GM12878 (cell line): Measurements from ENCODE around the gene PERM1. TPM values are rescaled to one million over a fixed set of nuclear protein-coding genes. Genes with fewer than 3 reads are reported as not detected.

ENCODE experiments used
- ATAC-seq: fragments of 200-7000 bp; cut with Tn5 transposase; 3 replicates; pipeline ENCODE4 v1.9.1; 2020; ENCODE audit warnings: mild to moderate bottlenecking, moderate library complexity
- BruUV-seq: library from RNA; stranded (reverse); fragments of 400-500 nt; replicated peaks from 2 replicates; lab custom pipeline; 2021; lab: Mats Ljungman, UMichigan
- CTCF ChIA-PET: fragments of 300-600 bp; sonication (Branson Sonifier 250); formaldehyde crosslinking; extraction: SDS; loops from one replicate; lab custom pipeline; 2021; ENCODE audit warnings: inconsistent platforms; lab: Yijun Ruan, JAX
- POLR2A ChIA-PET: fragments of 350-600 bp; formaldehyde crosslinking; extraction: SDS; loops from one replicate; lab custom pipeline; 2021; ENCODE audit warnings: inconsistent platforms; lab: Charles Lee
- RAD21 ChIA-PET: fragments of 300-600 bp; sonication (Branson Sonifier 250); formaldehyde crosslinking; loops from one replicate; lab custom pipeline; 2023; ENCODE audit warnings: antibody characterized with exemption; ENCODE audit not compliant: unreplicated experiment; lab: Charles Lee
- SMC1A ChIA-PET: fragments of 300-600 bp; sonication (Branson Sonifier 250); formaldehyde crosslinking; loops from one replicate; lab custom pipeline; 2023; ENCODE audit not compliant: unreplicated experiment, uncharacterized antibody; lab: Charles Lee
- DNase-seq: peaks from one replicate; pipeline ENCODE4 v3.0.0-alpha.2; 2011; ENCODE audit warnings: low read depth, low spot score
- FAIRE-seq: peaks from 3 replicates; lab custom pipeline; 2011; peaks lifted over from hg19 to GRCh38; lab: Jason Lieb, UNC
- H2AFZ ChIP-seq: 2 replicates; pipeline ENCODE4 v1.6.0; 2011; ENCODE audit warnings: low read depth, low read length, control low read depth; ENCODE audit not compliant: control insufficient read depth
- H3K27ac ChIP-seq: 2 replicates; pipeline ENCODE4 v1.5.1; 2011; ENCODE audit warnings: control low read depth; ENCODE audit not compliant: control insufficient read depth, insufficient read depth
- H3K27me3 ChIP-seq, 2 experiments: replicated peaks in 1 of 2; 2 replicates each; pipeline versions ENCODE4 v1.6.0 to v1.6.1; 2011; ENCODE audit warnings: low read length in 1 of 2; ENCODE audit not compliant: control insufficient read depth in 2 of 2, insufficient read depth in 2 of 2
- H3K36me3 ChIP-seq, 2 experiments: 2 replicates each; pipeline ENCODE4 v1.5.1; 2011; ENCODE audit warnings: low read length in 1 of 2; ENCODE audit not compliant: control insufficient read depth in 2 of 2, insufficient read depth in 2 of 2
- H3K4me1 ChIP-seq: 2 replicates; pipeline ENCODE4 v1.6.1; 2011; ENCODE audit warnings: mild to moderate bottlenecking, low read length, moderate library complexity, mixed read lengths; ENCODE audit not compliant: control insufficient read depth, insufficient read depth
- H3K4me2 ChIP-seq: 2 replicates; pipeline ENCODE4 v1.6.0; 2011; ENCODE audit warnings: control low read depth; ENCODE audit not compliant: control insufficient read depth, insufficient read depth
- H3K4me3 ChIP-seq: fragments of 200-600 bp; sonication (generic); 2 replicates; pipeline ENCODE4 v1.5.1; 2016
- H3K79me2 ChIP-seq: 2 replicates; pipeline ENCODE4 v1.6.0; 2011; ENCODE audit warnings: low read length; ENCODE audit not compliant: control insufficient read depth, insufficient read depth
- H3K9ac ChIP-seq: 2 replicates; pipeline ENCODE4 v1.8.0; 2011; ENCODE audit warnings: low read length, control low read depth, mixed read lengths; ENCODE audit not compliant: control insufficient read depth, insufficient read depth
- H3K9me3 ChIP-seq: replicated peaks from 3 replicates; pipeline ENCODE4 v1.5.1; 2011; ENCODE audit warnings: mild to moderate bottlenecking, low read length; ENCODE audit not compliant: control insufficient read depth, insufficient read depth
- H4K20me1 ChIP-seq: 2 replicates; pipeline ENCODE4 v1.6.0; 2011; ENCODE audit not compliant: control insufficient read depth, insufficient read depth
- EED ChIP-seq: sonication (generic); IDR thresholded peaks from 2 replicates; pipeline ENCODE4 v1.6.1; 2016; ENCODE audit warnings: antibody characterized with exemption, low read depth
- EGR1 ChIP-seq, 2 experiments: IDR thresholded peaks; 1 replicate in 1 of 2; 2 replicates in 1 of 2; pipeline ENCODE4 v1.6.1; 2011 to 2012; ENCODE audit warnings: low read depth in 2 of 2, low read length in 2 of 2, borderline replicate concordance in 1 of 2, mild to moderate bottlenecking in 1 of 2, moderate library complexity in 1 of 2
- MYB ChIP-seq: fragments of 150-350 bp; IDR thresholded peaks from 2 replicates; pipeline ENCODE4 v1.6.1; 2014; ENCODE audit warnings: mild to moderate bottlenecking, low read depth, low read length, borderline replicate concordance
- NFYA ChIP-seq: IDR thresholded peaks from 2 replicates; pipeline ENCODE4 v1.6.1; 2011; ENCODE audit warnings: low read depth, mild to moderate bottlenecking, low read length, improper control_type of control experiment, borderline replicate concordance
- NRF1 ChIP-seq: conservative IDR thresholded peaks from 2 replicates; pipeline ENCODE4 v1.6.1; 2011; ENCODE audit warnings: mild to moderate bottlenecking, low read depth, low read length, improper control_type of control experiment
- PML ChIP-seq: IDR thresholded peaks from 2 replicates; pipeline ENCODE4 v1.6.1; 2012; ENCODE audit warnings: low read length, inconsistent platforms
- POLR2AphosphoS2 ChIP-seq: IDR thresholded peaks from 2 replicates; pipeline ENCODE4 v1.6.1; 2011; ENCODE audit warnings: low read depth, mild to moderate bottlenecking, low read length, improper control_type of control experiment, moderate library complexity
- SP1 ChIP-seq: IDR thresholded peaks from one replicate; pipeline ENCODE4 v1.6.1; 2011; ENCODE audit warnings: low read depth, low read length
- TARDBP ChIP-seq: IDR thresholded peaks from 2 replicates; pipeline ENCODE4 v1.6.1; 2016; ENCODE audit warnings: borderline replicate concordance
- ZBTB33 ChIP-seq: fragments of 450-650 bp; IDR thresholded peaks from 2 replicates; pipeline ENCODE4 v1.6.1; 2017; ENCODE audit warnings: mild to moderate bottlenecking
- whole genome bisulfite sequencing: methylation state at CpG from one replicate; pipeline ENCODE4 v1.1.6; 2016; ENCODE audit warnings: low lambda C conversion rate; ENCODE audit not compliant: insufficient replicate concordance, insufficient coverage; ENCODE audit errors: missing lambda C conversion rate; 5-methylcytosine and 5-hydroxymethylcytosine counted together
- in situ Hi-C: fragments of 300-500 bp; cut with MboI; formaldehyde crosslinking; loops from 9 replicates; pipeline ENCODE4 v1.14.3; 2018; ENCODE audit warnings: mixed read lengths
- intact Hi-C: fragments of 100-400 bp; cut with micrococcal nuclease; formaldehyde crosslinking; loops from one replicate; pipeline ENCODE4 v1.14.2; 2022; ENCODE audit not compliant: unreplicated experiment
- polyA plus RNA-seq, 11 experiments: library from polyadenylated mRNA; depleted of rRNA in 4 of 11; unstranded in 6 of 11; stranded (reverse) in 5 of 11; fragments of >200 nt; fragmentation: Nextera tagmentation in 4 of 11; fragmentation: Illumina TruSeq in 1 of 11; extraction: Ambion mirVana in 4 of 11; extraction: Trizol in 1 of 11; gene quantifications; 1 replicate in 1 of 11; 2 replicates in 10 of 11; pipeline versions ENCODE4 v1.2.1 to v1.2.3, GENCODE V29; 2011 to 2016; ENCODE audit warnings: inconsistent platforms in 2 of 11, missing spikeins in 2 of 11, low read depth in 1 of 11
- total RNA-seq, 4 experiments: library from RNA; depleted of rRNA in 3 of 4; stranded (reverse); fragments of >200 nt in 3 of 4; fragmentation: Illumina TruSeq in 1 of 4; extraction: Trizol in 1 of 4; gene quantifications; 2 replicates each; pipeline versions ENCODE4 v1.2.1 to v1.2.3, GENCODE V29; 2013 to 2021
- TF ChIP-seq, protein P1 (sequence below): fragments of 450-650 bp; IDR thresholded peaks from 2 replicates; pipeline ENCODE4 v1.6.1; 2017; ENCODE audit warnings: low read depth, mild to moderate bottlenecking, moderate library complexity
- TF ChIP-seq, protein P2 (sequence below), 3 experiments: IDR thresholded peaks in 2 of 3; conservative IDR thresholded peaks in 1 of 3; 2 replicates each; pipeline ENCODE4 v1.5.1; 2011; ENCODE audit warnings: low read depth in 3 of 3, low read length in 3 of 3, mild to moderate bottlenecking in 3 of 3, control low read depth in 2 of 3, moderate library complexity in 2 of 3, inconsistent platforms in 1 of 3, mixed read lengths in 1 of 3; ENCODE audit not compliant: control insufficient read depth in 2 of 3, insufficient read depth in 1 of 3; ENCODE audit errors: extremely low read depth in 1 of 3
- TF ChIP-seq, protein P3 (sequence below): fragments of 450-650 bp; formaldehyde crosslinking; IDR thresholded peaks from 2 replicates; pipeline ENCODE4 v1.4.0; 2020; ENCODE audit warnings: mild to moderate bottlenecking, moderate library complexity

PERM1 gene
- total and polyA plus RNA-seq, 10 of the 15 experiments (the other 5 are each of a cell fraction or from before 2014, with no cell fraction given) = not detected

DNA sequence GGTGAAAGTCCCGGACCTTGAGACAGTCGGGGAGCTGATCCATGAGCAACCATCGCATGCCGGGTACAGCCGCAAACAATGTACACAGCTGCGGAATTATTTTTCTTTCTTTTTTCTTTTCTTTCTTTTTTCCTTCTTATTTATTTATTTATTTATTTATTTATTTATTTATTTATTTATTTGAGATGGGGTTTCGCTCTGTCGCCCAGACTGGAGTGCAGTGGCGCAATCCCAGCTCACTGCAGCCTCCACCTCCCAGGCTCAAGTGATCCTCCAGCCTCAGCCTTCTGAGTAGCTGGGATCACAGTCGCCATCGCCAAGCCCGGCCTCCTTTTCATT, 2.6 kb upstream of the PERM1 start:
- no peak for FAIRE-seq
- Histone ChIP-seq H2AFZ (no peak overlapping the region), H3K27me3 (no peaks in the 10 kb centered on the region), H3K79me2 (no peaks in the 10 kb centered on the region), H3K4me2 (no peak overlapping the region), H3K4me3 (no peak overlapping the region), H4K20me1 (no peaks in the 10 kb centered on the region), H3K36me3 (no peaks in the 10 kb centered on the region), H3K9ac (no peak overlapping the region), H3K9me3 (no peaks in the 10 kb centered on the region; the same call in 2 of the 3 replicates), H3K27ac (no peak overlapping the region), H3K4me1 (no peaks in the 10 kb centered on the region)
- BruUV-seq = no TSS peak
- DNase-seq = no peak
- intact Hi-C loops (loop anchor here (1.0 to 2.0 kb wide), 2 partner anchors 79 to 308 kb away; no protein-coding TSS in a partner anchor), in situ Hi-C loops (loop anchor here (5.0 kb wide), 1 partner anchor 78 kb away; no protein-coding TSS in a partner anchor)
- CTCF ChIA-PET = interaction anchor here (0.7 to 8.0 kb wide), 18 partner anchors 9 to 387 kb away, joined by 3 to 71 read pairs (median 6); partner anchors contain the start of genes ISG15 and NOC2L
- SMC1A ChIA-PET = interaction anchor here (0.6 to 2.7 kb wide), 11 partner anchors 13 to 307 kb away, joined by 3 to 13 read pairs (median 4); partner anchors contain the start of gene ISG15
- RAD21 ChIA-PET = interaction anchor here (0.7 to 2.4 kb wide), 15 partner anchors 8 to 307 kb away, joined by 3 to 19 read pairs (median 3); partner anchors contain the start of genes AGRN and ISG15
- POLR2A ChIA-PET = interaction anchor here (0.6 to 1.0 kb wide), 4 partner anchors 11 to 321 kb away, joined by 3 to 7 read pairs (median 3); partner anchors contain the start of gene ISG15
- WGBS = 58% methylated on average over 12 of the region's 12 CpGs
- no peak for TF ChIP-seq MYB
- TF ChIP-seq ZBTB33 = no peak
- TF ChIP-seq EED = no peak
- TF ChIP-seq, protein P1, sequence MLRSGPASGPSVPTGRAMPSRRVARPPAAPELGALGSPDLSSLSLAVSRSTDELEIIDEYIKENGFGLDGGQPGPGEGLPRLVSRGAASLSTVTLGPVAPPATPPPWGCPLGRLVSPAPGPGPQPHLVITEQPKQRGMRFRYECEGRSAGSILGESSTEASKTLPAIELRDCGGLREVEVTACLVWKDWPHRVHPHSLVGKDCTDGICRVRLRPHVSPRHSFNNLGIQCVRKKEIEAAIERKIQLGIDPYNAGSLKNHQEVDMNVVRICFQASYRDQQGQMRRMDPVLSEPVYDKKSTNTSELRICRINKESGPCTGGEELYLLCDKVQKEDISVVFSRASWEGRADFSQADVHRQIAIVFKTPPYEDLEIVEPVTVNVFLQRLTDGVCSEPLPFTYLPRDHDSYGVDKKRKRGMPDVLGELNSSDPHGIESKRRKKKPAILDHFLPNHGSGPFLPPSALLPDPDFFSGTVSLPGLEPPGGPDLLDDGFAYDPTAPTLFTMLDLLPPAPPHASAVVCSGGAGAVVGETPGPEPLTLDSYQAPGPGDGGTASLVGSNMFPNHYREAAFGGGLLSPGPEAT = no peak
- no peak for TF ChIP-seq TARDBP
- no peak for TF ChIP-seq SP1
- TF ChIP-seq, protein P2, sequence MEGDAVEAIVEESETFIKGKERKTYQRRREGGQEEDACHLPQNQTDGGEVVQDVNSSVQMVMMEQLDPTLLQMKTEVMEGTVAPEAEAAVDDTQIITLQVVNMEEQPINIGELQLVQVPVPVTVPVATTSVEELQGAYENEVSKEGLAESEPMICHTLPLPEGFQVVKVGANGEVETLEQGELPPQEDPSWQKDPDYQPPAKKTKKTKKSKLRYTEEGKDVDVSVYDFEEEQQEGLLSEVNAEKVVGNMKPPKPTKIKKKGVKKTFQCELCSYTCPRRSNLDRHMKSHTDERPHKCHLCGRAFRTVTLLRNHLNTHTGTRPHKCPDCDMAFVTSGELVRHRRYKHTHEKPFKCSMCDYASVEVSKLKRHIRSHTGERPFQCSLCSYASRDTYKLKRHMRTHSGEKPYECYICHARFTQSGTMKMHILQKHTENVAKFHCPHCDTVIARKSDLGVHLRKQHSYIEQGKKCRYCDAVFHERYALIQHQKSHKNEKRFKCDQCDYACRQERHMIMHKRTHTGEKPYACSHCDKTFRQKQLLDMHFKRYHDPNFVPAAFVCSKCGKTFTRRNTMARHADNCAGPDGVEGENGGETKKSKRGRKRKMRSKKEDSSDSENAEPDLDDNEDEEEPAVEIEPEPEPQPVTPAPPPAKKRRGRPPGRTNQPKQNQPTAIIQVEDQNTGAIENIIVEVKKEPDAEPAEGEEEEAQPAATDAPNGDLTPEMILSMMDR (IDR thresholded peaks at IDR 0.05 in 2 of 3, conservative IDR thresholded peaks at IDR 0.05 in 1 of 3; ENCODE audit: control insufficient read depth in 2 of 3, extremely low read depth in 1 of 3, insufficient read depth in 1 of 3, low read depth in 3 of 3, low read length in 3 of 3) = no peak
- TF ChIP-seq POLR2AphosphoS2 = no peak
- TF ChIP-seq, protein P3, sequence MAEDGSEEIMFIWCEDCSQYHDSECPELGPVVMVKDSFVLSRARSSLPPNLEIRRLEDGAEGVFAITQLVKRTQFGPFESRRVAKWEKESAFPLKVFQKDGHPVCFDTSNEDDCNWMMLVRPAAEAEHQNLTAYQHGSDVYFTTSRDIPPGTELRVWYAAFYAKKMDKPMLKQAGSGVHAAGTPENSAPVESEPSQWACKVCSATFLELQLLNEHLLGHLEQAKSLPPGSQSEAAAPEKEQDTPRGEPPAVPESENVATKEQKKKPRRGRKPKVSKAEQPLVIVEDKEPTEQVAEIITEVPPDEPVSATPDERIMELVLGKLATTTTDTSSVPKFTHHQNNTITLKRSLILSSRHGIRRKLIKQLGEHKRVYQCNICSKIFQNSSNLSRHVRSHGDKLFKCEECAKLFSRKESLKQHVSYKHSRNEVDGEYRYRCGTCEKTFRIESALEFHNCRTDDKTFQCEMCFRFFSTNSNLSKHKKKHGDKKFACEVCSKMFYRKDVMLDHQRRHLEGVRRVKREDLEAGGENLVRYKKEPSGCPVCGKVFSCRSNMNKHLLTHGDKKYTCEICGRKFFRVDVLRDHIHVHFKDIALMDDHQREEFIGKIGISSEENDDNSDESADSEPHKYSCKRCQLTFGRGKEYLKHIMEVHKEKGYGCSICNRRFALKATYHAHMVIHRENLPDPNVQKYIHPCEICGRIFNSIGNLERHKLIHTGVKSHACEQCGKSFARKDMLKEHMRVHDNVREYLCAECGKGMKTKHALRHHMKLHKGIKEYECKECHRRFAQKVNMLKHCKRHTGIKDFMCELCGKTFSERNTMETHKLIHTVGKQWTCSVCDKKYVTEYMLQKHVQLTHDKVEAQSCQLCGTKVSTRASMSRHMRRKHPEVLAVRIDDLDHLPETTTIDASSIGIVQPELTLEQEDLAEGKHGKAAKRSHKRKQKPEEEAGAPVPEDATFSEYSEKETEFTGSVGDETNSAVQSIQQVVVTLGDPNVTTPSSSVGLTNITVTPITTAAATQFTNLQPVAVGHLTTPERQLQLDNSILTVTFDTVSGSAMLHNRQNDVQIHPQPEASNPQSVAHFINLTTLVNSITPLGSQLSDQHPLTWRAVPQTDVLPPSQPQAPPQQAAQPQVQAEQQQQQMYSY (CRISPR knock-in tag) = no peak
- no peak for TF ChIP-seq EGR1 (IDR thresholded peaks at IDR 0.05; ENCODE audit: borderline replicate concordance in 1 of 2, low read depth in 2 of 2, low read length in 2 of 2)
- no peak for TF ChIP-seq NFYA
- TF ChIP-seq NRF1 = no peak
- TF ChIP-seq PML = no peak
- no peak for ATAC-seq
